SH-SY5Y (cell line): ENCODE data around the gene METTL8.

Experiments used
- GATA2 ChIP-seq: IDR thresholded peaks from 2 replicates; pipeline ENCODE4 v1.6.1; 2011; ENCODE audit warnings: mild to moderate bottlenecking, low read depth, low read length
- GATA3 ChIP-seq: IDR thresholded peaks from 2 replicates; pipeline ENCODE4 v1.6.1; 2011; ENCODE audit warnings: low read depth, mild to moderate bottlenecking, low read length, moderate library complexity

DNA sequence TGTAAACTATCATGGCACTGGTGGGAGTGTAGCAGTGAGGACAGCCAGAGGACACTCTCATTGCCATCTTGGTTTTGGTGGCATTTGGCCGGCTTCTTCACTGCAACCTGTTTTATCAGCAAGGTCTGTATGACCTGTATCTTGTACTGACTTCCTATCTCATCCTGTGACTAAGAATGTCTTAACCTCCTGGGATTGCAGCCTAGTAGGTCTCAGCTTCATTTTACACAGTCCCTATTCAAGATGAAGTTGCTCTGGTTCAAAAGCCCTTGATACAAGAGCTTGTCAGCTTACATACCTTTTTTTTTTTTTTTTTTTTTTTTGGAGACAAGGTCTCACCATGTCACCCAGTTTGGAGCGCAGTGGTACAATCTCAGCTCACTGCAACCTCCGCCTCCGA is 110.9 kb downstream of the METTL8 start:
- TF ChIP-seq GATA3 (no peak), GATA2 (no peak)
